Superior temporal gyrus (tissue), 1 donor: ENCODE data around the gene ROBO3.
A peak's percentile ranks its signal among the peaks of the same experiment; 100 is the strongest.

ENCODE experiments used
- DNase-seq: peaks from one replicate; pipeline ENCODE4 v3.0.0-alpha.2; 2016; ENCODE audit errors: extremely low spot score

The ROBO3 gene

DNA sequence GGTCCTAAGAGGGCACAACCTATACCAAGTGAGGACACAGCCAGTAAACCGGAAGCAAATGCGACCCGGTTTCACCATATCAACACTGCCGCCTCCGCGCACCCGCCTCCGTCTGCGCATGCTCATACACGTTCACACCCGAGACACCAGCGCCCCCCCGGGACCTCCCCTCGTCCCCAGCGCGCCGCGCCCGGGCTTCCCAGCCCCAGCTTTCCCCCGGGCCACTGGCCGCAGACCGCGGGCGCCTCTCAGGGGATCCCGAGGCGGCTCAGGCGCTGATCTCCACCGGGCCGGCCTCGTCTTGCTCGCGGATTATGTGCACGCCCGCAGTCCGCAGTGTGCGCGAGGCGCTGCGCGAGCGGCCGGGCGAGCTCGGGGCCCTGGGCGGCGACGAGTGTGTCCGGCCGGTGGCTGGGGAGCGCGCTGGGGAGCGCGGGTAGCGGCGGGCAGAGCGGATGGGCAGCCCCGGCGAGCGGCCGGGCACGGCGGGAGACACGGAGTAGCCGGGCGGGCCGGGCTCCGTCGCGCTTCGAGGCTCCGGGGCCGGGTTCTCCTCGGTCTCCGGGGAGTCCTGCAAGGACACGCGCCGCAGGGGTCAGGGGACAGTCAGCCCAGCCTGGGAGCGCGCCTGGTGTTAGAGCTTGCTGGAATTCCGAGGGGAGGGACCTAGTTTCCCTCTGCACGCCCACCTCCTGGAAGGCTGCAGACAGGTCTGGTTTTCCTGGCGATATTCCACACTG, 55.8 kb downstream of the ROBO3 start:
- peak; percentile 15 for DNase-seq

DNA sequence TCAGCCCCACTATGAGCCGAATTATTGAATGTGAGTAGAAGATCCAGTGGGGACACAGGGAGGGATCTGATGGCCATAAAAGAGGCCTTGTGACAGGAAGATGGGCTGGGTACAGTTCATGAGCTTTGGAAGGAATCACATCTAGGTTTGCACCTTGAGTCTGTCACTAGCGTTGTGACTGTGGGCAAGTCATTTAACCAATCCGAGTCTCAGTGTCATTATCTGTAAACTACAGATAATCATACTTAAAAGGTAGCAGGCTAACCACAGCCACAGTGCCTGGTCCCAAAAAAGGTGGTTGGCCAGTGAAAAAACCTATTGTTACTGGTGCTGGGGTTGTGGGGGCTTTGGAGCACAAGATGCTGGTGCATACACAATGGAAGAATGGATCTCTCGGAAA, 57.6 kb downstream of the ROBO3 start:
- DNase-seq: no peak

DNA sequence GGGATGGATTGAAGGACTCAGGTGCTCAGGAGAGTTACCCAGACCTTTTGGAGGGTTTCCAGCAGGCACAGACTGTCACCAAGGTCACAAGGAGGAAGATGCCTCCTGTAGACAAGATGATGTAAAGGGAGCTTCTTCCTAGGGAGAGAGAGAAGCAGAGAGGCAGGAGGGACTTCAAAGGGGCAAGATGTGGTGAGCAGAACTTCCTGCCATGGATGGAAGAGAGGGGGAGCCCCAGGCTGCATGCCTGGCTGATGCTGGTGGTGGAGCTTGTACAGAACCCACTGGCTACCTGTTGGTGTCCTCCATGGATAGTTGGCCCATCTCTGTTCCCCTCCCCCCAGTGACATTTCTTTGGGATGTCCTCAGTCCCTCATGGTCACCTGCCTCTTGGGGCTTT, 58.1 kb downstream of the ROBO3 start:
- no peak for DNase-seq

GRCh38 chr11:124928942-124929665, 63.9 kb downstream of the ROBO3 start:
- peak; percentile 47 for DNase-seq

DNA sequence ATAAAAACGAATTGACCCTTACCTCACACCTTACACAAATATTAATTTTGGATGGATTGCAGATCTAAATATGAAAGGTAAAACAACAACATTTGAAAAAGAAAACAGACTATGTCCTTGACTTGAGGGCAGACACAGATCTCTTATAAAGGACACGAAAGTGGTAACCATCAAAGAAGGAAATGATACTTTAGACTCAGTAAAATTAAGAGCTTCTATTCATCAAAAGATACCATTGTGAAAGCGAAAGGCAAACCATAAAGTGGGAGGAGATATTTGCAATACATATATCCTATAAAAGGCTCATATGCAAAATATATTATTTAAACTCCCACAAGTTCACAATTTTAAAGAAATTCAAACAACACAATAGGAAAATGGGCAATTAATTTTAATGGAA, 65.6 kb downstream of the ROBO3 start:
- no peak for DNase-seq
